Lung (tissue), 12 donors: ENCODE data around the gene DOLK. TPM values are rescaled to one million over a fixed set of nuclear protein-coding genes. Genes with fewer than 3 reads are reported as not detected.

Source experiments
- ATAC-seq: fragments of 200-7000 bp; cut with Tn5 transposase; one replicate; pipeline ENCODE4 v1.9.1; 2020; ENCODE audit warnings: moderate number of reproducible peaks; ENCODE audit not compliant: insufficient read depth, low FRiP score
- DNase-seq, 3 donors: peaks; one replicate each; pipeline ENCODE4 v3.0.0-alpha.2; 2013 to 2017
- H3K27ac ChIP-seq, 2 donors: one replicate each; pipeline ENCODE4 v1.5.1; 2013; ENCODE audit warnings: mild to moderate bottlenecking in 2 of 2, moderate library complexity in 2 of 2, control low read depth in 1 of 2, inconsistent platforms in 1 of 2, low read depth in 1 of 2, low read length in 1 of 2
- H3K27me3 ChIP-seq, 3 donors: one replicate each; pipeline ENCODE4 v1.5.1; 2013; ENCODE audit warnings: low read length in 2 of 3; ENCODE audit not compliant: control insufficient read depth in 3 of 3, insufficient read depth in 3 of 3
- H3K36me3 ChIP-seq, 4 donors: one replicate each; pipeline ENCODE4 v1.5.1; 2013; ENCODE audit warnings: low read length in 4 of 4, mild to moderate bottlenecking in 1 of 4, moderate library complexity in 1 of 4; ENCODE audit not compliant: control insufficient read depth in 4 of 4, insufficient read depth in 4 of 4
- H3K4me1 ChIP-seq, 5 donors: one replicate each; pipeline ENCODE4 v1.5.1; 2013; ENCODE audit warnings: low read length in 5 of 5, mild to moderate bottlenecking in 2 of 5, moderate library complexity in 1 of 5; ENCODE audit not compliant: control insufficient read depth in 5 of 5, insufficient read depth in 5 of 5
- H3K4me3 ChIP-seq: one replicate; pipeline ENCODE4 v1.5.1; 2013; ENCODE audit warnings: mild to moderate bottlenecking, control low read depth, moderate library complexity
- H3K9ac ChIP-seq, 2 donors: one replicate each; pipeline ENCODE4 v1.5.1; 2013; ENCODE audit warnings: low read length in 2 of 2, control low read depth in 1 of 2; ENCODE audit not compliant: insufficient read depth in 1 of 2
- H3K9me3 ChIP-seq, 4 donors: one replicate each; pipeline ENCODE4 v1.5.1; 2013; ENCODE audit warnings: low read length in 3 of 4, mild to moderate bottlenecking in 1 of 4, moderate library complexity in 1 of 4; ENCODE audit not compliant: control insufficient read depth in 4 of 4, insufficient read depth in 3 of 4
- WGBS, 2 donors: extraction: QIAGEN DNeasy Blood & Tissue Kit; methylation state at CpG; one replicate each; pipeline ENCODE4 v1.1.7; 2013; 5-methylcytosine and 5-hydroxymethylcytosine counted together
- polyA plus RNA-seq, 2 donors: library from polyadenylated mRNA; stranded (reverse); fragments of 200-250 nt; gene quantifications; one replicate each; pipeline ENCODE4 v1.2.1, GENCODE V29; 2013
- total RNA-seq, 2 donors: library from RNA; depleted of rRNA in 1 of 2; stranded (reverse); fragments of >200 nt in 1 of 2; gene quantifications; one replicate each; pipeline ENCODE4 v1.2.1, GENCODE V29; 2014 to 2021
- TF ChIP-seq, protein P1 (sequence below): IDR thresholded peaks from 2 replicates; pipeline ENCODE4 v1.5.1; 2012; ENCODE audit warnings: mild to moderate bottlenecking; ENCODE audit errors: control extremely low read depth, extremely low read depth
- donor health status: control.
- donor health status: control.
- donor health status: Bipolar disorder and iron deficiency.
- donor health status: healthy.
- donor health status: DM: yes; HTN: yes; CAD: no.

The DOLK gene
- total and polyA plus RNA-seq, 4 donors = 9.6 to 19.1 (median 14.2) TPM

DNA sequence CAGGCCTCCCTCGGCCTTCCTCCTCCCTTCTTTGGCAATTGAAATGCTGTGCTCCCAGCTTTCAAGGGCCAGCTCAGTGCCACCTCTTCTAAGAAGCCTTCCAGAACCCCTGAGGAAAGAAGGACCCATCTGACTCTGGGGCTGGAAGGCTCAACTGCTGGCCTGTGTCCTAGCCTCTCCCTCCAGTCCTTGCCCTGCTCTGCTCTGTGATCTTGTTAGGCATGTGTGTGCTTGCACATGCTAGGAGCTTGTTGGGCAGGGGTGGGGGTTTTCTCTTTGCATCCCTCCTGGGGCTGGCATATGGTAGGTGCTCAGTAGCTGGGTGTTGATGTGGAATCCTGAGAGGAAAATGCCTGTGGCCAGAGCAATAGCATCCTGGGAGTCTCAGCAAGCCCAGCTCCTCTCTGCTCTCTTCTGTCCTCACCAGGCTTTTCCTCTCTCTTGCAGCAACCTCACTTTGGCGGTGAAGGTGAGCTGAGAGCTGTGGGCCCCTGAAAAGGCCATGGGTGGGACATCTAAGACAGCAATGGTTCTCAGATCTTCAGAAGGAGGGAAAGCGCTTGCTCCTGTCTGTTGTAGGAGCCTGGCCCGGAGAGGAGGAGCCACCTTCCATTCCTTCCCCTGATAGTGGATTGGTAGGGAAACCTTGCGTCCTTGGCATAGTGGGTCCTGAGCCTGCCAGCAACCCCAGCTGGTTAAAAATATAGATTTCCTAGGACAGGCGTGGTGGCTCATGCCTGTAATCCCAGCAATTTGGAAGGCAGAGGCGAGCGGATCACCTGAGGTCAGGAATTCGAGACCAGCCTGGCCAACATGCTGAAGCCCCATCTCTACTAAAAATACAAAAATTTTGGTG lies 9.9 kb downstream of the DOLK start:
- DNase-seq = no peak
- WGBS, 2 donors = 94 to 96% methylated on average over 8 to 9 of the region's 9 CpGs
- Histone ChIP-seq H3K4me1 (peaks cover 0 to 8% (median 0%) of the 10 kb centered on the region in 5 donors), H3K27me3 (no peaks in the 10 kb centered on the region), H3K9me3 (no peaks in the 10 kb centered on the region), H3K36me3 (peaks cover 0 to 4% (median 3%) of the 10 kb centered on the region in 4 donors), H3K4me3 (no peak overlapping the region), H3K27ac (no peak overlapping the region), H3K9ac (no peak overlapping the region)
- ATAC-seq = no peak
- TF ChIP-seq, protein P1, sequence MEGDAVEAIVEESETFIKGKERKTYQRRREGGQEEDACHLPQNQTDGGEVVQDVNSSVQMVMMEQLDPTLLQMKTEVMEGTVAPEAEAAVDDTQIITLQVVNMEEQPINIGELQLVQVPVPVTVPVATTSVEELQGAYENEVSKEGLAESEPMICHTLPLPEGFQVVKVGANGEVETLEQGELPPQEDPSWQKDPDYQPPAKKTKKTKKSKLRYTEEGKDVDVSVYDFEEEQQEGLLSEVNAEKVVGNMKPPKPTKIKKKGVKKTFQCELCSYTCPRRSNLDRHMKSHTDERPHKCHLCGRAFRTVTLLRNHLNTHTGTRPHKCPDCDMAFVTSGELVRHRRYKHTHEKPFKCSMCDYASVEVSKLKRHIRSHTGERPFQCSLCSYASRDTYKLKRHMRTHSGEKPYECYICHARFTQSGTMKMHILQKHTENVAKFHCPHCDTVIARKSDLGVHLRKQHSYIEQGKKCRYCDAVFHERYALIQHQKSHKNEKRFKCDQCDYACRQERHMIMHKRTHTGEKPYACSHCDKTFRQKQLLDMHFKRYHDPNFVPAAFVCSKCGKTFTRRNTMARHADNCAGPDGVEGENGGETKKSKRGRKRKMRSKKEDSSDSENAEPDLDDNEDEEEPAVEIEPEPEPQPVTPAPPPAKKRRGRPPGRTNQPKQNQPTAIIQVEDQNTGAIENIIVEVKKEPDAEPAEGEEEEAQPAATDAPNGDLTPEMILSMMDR = no peak

- H3K4me1 ChIP-seq = peaks cover 0 to 4% (median 0%) of the 10 kb centered on the region in 5 donors
- WGBS, 2 donors = 89 to 93% methylated on average over 11 of the region's 11 CpGs
- H3K4me3 ChIP-seq = no peak overlapping the region
- TF ChIP-seq, protein P1 = no peak
- H3K9ac ChIP-seq = no peak overlapping the region
- H3K27me3 ChIP-seq = no peaks in the 10 kb centered on the region
- no peak overlapping the region for H3K27ac ChIP-seq
- DNase-seq = no peak
- ATAC-seq = no peak
- no peaks in the 10 kb centered on the region for H3K9me3 ChIP-seq
- H3K36me3 ChIP-seq = peaks cover 0 to 4% (median 2%) of the 10 kb centered on the region in 4 donors
Measured at GRCh38 chr9:128936171-128936865, 11.1 kb downstream of the DOLK start.

DNA sequence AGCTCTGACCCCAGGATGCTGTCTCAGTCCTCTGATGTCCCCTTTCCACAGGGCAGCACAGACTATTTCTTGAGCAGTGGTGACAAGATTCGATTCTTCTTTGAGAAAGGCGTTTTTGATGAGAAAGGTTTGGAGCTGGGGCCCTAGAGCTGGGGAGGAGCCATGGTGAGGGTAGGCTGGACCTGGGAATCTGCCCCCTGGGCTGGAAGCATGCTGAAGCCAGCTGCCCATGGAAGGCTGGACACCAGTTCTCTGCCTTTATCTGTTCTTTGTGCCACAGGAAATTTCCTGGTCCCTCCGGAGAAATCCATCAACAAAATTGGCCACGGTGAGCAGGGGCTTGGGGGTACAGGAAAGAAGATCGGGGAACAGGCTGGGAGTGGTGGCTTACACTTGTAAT lies 13.7 kb downstream of the DOLK start:
- no peak overlapping the region for H3K4me3 ChIP-seq
- no peak for ATAC-seq
- TF ChIP-seq, protein P1 = no peak
- no peak overlapping the region for H3K9ac ChIP-seq
- no peaks in the 10 kb centered on the region for H3K4me1 ChIP-seq
- H3K36me3 ChIP-seq = peaks cover 0 to 3% (median under 1%) of the 10 kb centered on the region in 4 donors
- no peak overlapping the region for H3K27ac ChIP-seq
- no peak for DNase-seq
- H3K9me3 ChIP-seq = no peaks in the 10 kb centered on the region
- WGBS, 2 donors = 82 to 96% methylated on average over 5 of the region's 5 CpGs
- no peaks in the 10 kb centered on the region for H3K27me3 ChIP-seq
